ENCODE measurements around the gene CAMKK1. TPM values are rescaled to one million over a fixed set of nuclear protein-coding genes. Genes with fewer than 3 reads are reported as not detected.
A peak's percentile ranks its signal among the peaks of the same experiment; 100 is the strongest.

The CAMKK1 gene
- total RNA-seq, 2 donors from 2014 or later, result 3.8 to 6.3 TPM

DNA sequence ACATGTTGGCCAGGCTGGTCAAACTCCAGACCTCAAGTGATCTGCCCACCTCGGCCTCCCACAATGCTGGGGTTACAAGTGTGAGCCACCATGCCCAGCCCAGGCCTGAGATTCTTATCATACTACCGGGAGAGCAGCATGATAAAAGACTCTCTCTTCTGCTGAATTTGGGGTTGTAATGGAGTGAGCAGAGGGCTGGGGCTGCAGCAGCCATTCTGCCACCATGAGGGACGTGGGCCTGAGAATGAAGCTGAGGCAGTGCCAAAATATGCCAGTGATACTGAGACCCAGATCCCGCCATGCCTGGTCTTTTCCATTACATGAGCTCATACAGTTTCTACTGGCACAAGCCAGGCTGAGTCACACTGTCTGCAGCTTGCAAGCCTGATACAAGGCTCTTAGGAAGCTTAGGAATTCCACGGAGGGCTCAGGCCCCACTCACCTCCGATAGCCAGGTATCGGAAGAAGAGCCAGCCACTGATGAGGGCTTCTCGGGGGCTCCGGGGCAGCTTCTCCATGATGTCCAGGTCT is 43.0 kb upstream of the CAMKK1 start:
- TF ChIP-seq, protein P1, sequence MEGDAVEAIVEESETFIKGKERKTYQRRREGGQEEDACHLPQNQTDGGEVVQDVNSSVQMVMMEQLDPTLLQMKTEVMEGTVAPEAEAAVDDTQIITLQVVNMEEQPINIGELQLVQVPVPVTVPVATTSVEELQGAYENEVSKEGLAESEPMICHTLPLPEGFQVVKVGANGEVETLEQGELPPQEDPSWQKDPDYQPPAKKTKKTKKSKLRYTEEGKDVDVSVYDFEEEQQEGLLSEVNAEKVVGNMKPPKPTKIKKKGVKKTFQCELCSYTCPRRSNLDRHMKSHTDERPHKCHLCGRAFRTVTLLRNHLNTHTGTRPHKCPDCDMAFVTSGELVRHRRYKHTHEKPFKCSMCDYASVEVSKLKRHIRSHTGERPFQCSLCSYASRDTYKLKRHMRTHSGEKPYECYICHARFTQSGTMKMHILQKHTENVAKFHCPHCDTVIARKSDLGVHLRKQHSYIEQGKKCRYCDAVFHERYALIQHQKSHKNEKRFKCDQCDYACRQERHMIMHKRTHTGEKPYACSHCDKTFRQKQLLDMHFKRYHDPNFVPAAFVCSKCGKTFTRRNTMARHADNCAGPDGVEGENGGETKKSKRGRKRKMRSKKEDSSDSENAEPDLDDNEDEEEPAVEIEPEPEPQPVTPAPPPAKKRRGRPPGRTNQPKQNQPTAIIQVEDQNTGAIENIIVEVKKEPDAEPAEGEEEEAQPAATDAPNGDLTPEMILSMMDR (conservative IDR thresholded peaks at IDR 0.05), result no peak
- no peaks in the 10 kb centered on the region for H3K36me3 Mint-ChIP-seq (ENCODE audit: low read depth)
- Histone ChIP-seq H3K27ac (ENCODE audit: low read depth, low read length) (no peak overlapping the region), H3K4me3 (ENCODE audit: low read length) (no peak overlapping the region), H3K36me3 (ENCODE audit: control insufficient read depth, insufficient read depth, low read length) (no peaks in the 10 kb centered on the region), H3K4me1 (ENCODE audit: control insufficient read depth, insufficient read depth, low read length) (no peaks in the 10 kb centered on the region), H3K9me3 (ENCODE audit: control insufficient read depth, low read length) (no peaks in the 10 kb centered on the region), H3K9ac (ENCODE audit: extremely low read depth, low read length, poor library complexity, severe bottlenecking) (no peak overlapping the region), H3K27me3 (ENCODE audit: control insufficient read depth, insufficient read depth, low read length, poor library complexity, severe bottlenecking) (no peaks in the 10 kb centered on the region)
- H3K4me3 Mint-ChIP-seq, result no peak overlapping the region
- 93 to 96% methylated on average over 7 to 9 of the region's 9 CpGs for WGBS, 2 experiments (ENCODE audit: insufficient coverage in 1 of 2, insufficient read length in 1 of 2)
- no peak for DNase-seq
- no peaks in the 10 kb centered on the region for H3K4me1 Mint-ChIP-seq
- H3K27ac Mint-ChIP-seq, result no peak overlapping the region
- no peaks in the 10 kb centered on the region for H3K9me3 Mint-ChIP-seq
- H3K27me3 Mint-ChIP-seq (ENCODE audit: insufficient read depth), result no peaks in the 10 kb centered on the region

DNA sequence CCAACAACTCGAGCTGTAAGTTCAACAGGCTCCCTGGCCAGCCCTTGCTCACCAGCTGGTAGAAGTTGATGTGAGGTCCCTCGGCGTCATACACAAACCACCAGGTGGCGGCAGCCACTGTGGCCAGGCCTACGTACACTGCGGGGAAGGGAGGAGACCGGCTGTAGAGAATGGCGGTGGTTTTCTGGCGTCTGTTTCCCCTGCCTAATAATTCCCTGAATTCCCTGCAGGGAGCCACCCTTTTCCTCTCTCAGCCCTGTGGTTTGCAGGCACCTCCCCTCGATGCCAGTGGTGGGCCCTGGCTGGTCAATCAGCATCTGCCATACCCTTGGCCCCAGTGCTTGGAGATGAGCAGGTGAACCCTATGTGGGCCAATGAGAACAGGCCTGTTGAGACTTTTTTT is 42.3 kb upstream of the CAMKK1 start:
- Mint-ChIP-seq H3K27ac (peak overlapping the region; percentile 39), H3K36me3 (ENCODE audit: low read depth) (no peaks in the 10 kb centered on the region), H3K27me3 (ENCODE audit: insufficient read depth) (no peaks in the 10 kb centered on the region), H3K4me3 (peak overlapping the region; percentile 16), H3K9me3 (no peaks in the 10 kb centered on the region), H3K4me1 (no peaks in the 10 kb centered on the region)
- Histone ChIP-seq H3K36me3 (ENCODE audit: control insufficient read depth, insufficient read depth, low read length) (no peaks in the 10 kb centered on the region), H3K9ac (ENCODE audit: extremely low read depth, low read length, poor library complexity, severe bottlenecking) (no peak overlapping the region), H3K4me1 (ENCODE audit: control insufficient read depth, insufficient read depth, low read length) (no peaks in the 10 kb centered on the region), H3K27ac (ENCODE audit: low read depth, low read length) (no peak overlapping the region), H3K27me3 (ENCODE audit: control insufficient read depth, insufficient read depth, low read length, poor library complexity, severe bottlenecking) (no peaks in the 10 kb centered on the region), H3K9me3 (ENCODE audit: control insufficient read depth, low read length) (no peaks in the 10 kb centered on the region), H3K4me3 (ENCODE audit: low read length) (no peak overlapping the region)
- TF ChIP-seq, protein P1 (conservative IDR thresholded peaks at IDR 0.05), result peak; percentile 90
- WGBS, 2 experiments (ENCODE audit: insufficient coverage in 1 of 2, insufficient read length in 1 of 2), result 28 to 31% methylated on average over 3 to 10 of the region's 10 CpGs
- peak; percentile 96 for DNase-seq

DNA sequence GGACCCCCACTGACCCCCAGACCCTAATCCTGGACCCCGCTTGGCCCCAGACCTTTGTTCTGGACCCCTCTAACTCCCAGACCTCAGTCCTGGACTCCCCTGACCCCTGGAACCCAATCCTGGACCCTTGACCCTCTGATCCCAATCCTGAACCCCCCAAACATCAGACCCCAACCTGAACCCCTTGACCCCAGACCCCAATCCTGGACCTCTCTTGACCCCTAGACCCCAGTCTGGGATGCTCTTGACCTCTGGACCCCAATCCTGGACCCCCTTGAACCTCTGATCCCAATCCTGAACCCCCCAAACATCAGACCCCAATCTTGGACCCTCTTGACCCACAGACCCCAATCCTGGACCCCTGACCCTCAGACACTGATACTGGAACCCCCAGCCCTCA is 36.9 kb upstream of the CAMKK1 start:
- Histone ChIP-seq H3K27me3 (ENCODE audit: control insufficient read depth, insufficient read depth, low read length, poor library complexity, severe bottlenecking) (no peaks in the 10 kb centered on the region), H3K9me3 (ENCODE audit: control insufficient read depth, low read length) (no peaks in the 10 kb centered on the region), H3K36me3 (ENCODE audit: control insufficient read depth, insufficient read depth, low read length) (no peaks in the 10 kb centered on the region), H3K9ac (ENCODE audit: extremely low read depth, low read length, poor library complexity, severe bottlenecking) (no peak overlapping the region), H3K4me3 (ENCODE audit: low read length) (no peak overlapping the region), H3K4me1 (ENCODE audit: control insufficient read depth, insufficient read depth, low read length) (no peaks in the 10 kb centered on the region), H3K27ac (ENCODE audit: low read depth, low read length) (no peak overlapping the region)
- Mint-ChIP-seq H3K4me3 (no peak overlapping the region), H3K4me1 (peaks cover 6% of the 10 kb centered on the region), H3K27ac (no peak overlapping the region), H3K9me3 (no peaks in the 10 kb centered on the region), H3K36me3 (ENCODE audit: low read depth) (no peaks in the 10 kb centered on the region), H3K27me3 (ENCODE audit: insufficient read depth) (no peaks in the 10 kb centered on the region)
- TF ChIP-seq, protein P1 (conservative IDR thresholded peaks at IDR 0.05), result no peak
- WGBS, 2 experiments (ENCODE audit: insufficient coverage in 1 of 2, insufficient read length in 1 of 2), result 100% methylated on average over 1 of the region's 1 CpG
- DNase-seq, result no peak
